Fibroblast of skin of left quadriceps (primary cell): ENCODE results near the gene TRAF4.
"Not testable (repeated sequence)": the region's sequence is repeated elsewhere in the genome, so short reads cannot be mapped to it uniquely, and the experiment has no call there.

Experiments used
- DNase-seq, 2 experiments: peaks; one replicate each; pipeline ENCODE4 v3.0.0-alpha.2; 2013; ENCODE audit warnings: low read depth in 2 of 2

TRAF4 gene

GRCh38 chr17:28714281-28714680, 29.5 kb upstream of the TRAF4 start:
- DNase-seq = no peak

- no peak for DNase-seq
Measured at GRCh38 chr17:28715217-28715616, 28.6 kb upstream of the TRAF4 start.

- DNase-seq = no peak
Measured at GRCh38 chr17:28716740-28717577, 26.9 kb upstream of the TRAF4 start.

GRCh38 chr17:28717578-28718332, 26.1 kb upstream of the TRAF4 start, which contains the start of gene RAB34:
Gene RAB34, minus strand, starts transcription at chr17:28717868. Its CDS starts 602 bp downstream, at chr17:28717266.
- peak; percentile 80 to 83 for DNase-seq

- no peak for DNase-seq
Measured at GRCh38 chr17:28718333-28719020, 25.3 kb upstream of the TRAF4 start.

GRCh38 chr17:28719021-28719433, 24.8 kb upstream of the TRAF4 start:
- no peak for DNase-seq

- DNase-seq = no peak
Measured at GRCh38 chr17:28720247-28720996, 23.4 kb upstream of the TRAF4 start.

- DNase-seq = not testable (repeated sequence)
Measured at GRCh38 chr17:28720997-28721329, 22.8 kb upstream of the TRAF4 start.

- DNase-seq = no peak
Measured at GRCh38 chr17:28722417-28723158, 21.2 kb upstream of the TRAF4 start.

GRCh38 chr17:28723159-28723835, 20.5 kb upstream of the TRAF4 start:
- no peak for DNase-seq

- not testable (repeated sequence) for DNase-seq
Measured at GRCh38 chr17:28723836-28724499, 19.8 kb upstream of the TRAF4 start.

- no peak for DNase-seq
Measured at GRCh38 chr17:28724500-28725165, 19.2 kb upstream of the TRAF4 start.

GRCh38 chr17:28725166-28725659, 18.6 kb upstream of the TRAF4 start:
- DNase-seq = no peak

GRCh38 chr17:28725660-28726225, 18.1 kb upstream of the TRAF4 start:
- DNase-seq = no peak

GRCh38 chr17:28726226-28726626, 17.6 kb upstream of the TRAF4 start, which contains the start of gene TLCD1:
Gene TLCD1, minus strand, starts transcription at chr17:28726233. Its CDS starts 136 bp downstream, at chr17:28726097.
- no peak for DNase-seq

GRCh38 chr17:28726627-28727491, 17.0 kb upstream of the TRAF4 start:
- DNase-seq = peak; percentile 85 to 88

GRCh38 chr17:28728364-28729200, 15.2 kb upstream of the TRAF4 start, which contains the start of gene NEK8:
Gene NEK8, plus strand, starts transcription at chr17:28728788. Its CDS starts 26 bp downstream, at chr17:28728814.
- DNase-seq = peak; percentile 77
